IMR-90 (cell line): Measurements from ENCODE around the gene ERG.

ENCODE experiments used
- CHD1 ChIP-seq: IDR thresholded peaks from 2 replicates; pipeline ENCODE4 v1.6.1; 2012; ENCODE audit warnings: low read depth, low read length, improper control_type of control experiment
- MAZ ChIP-seq: IDR thresholded peaks from 2 replicates; pipeline ENCODE4 v1.6.1; 2012; ENCODE audit warnings: low read depth, mild to moderate bottlenecking, low read length, improper control_type of control experiment, moderate library complexity, borderline replicate concordance
- RAD21 ChIP-seq: IDR thresholded peaks from 2 replicates; pipeline ENCODE4 v1.6.1; 2012; ENCODE audit warnings: low read length, improper control_type of control experiment
- RCOR1 ChIP-seq: IDR thresholded peaks from 2 replicates; pipeline ENCODE4 v1.6.1; 2012; ENCODE audit warnings: mild to moderate bottlenecking, low read length, improper control_type of control experiment; ENCODE audit not compliant: insufficient replicate concordance
- TF ChIP-seq, protein P1 (sequence below): conservative IDR thresholded peaks from 2 replicates; pipeline ENCODE4 v1.5.1; 2012; ENCODE audit warnings: mild to moderate bottlenecking, low read depth, low read length, improper control_type of control experiment

DNA sequence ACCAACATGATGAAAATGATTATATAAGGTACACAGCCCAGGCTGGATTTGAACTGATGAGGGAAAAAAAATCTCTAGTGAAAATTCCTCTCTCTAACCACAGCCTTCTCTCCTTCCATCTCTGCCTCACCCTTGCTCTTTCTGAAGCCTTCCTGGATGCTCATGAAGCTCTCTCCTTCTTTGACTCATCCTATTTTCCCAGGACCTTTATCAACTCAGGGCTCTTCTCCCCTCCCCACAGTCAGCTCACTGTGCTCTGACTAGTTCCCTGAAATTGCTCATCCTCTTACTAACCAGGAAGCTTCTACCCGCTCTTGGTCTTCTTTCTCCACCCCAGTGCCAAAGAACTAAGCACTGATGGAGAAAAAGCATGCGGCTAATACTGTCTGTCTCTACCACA lies 46.4 kb upstream of the ERG start:
- no peak for TF ChIP-seq RCOR1
- TF ChIP-seq MAZ = no peak
- no peak for TF ChIP-seq RAD21
- TF ChIP-seq, protein P1, sequence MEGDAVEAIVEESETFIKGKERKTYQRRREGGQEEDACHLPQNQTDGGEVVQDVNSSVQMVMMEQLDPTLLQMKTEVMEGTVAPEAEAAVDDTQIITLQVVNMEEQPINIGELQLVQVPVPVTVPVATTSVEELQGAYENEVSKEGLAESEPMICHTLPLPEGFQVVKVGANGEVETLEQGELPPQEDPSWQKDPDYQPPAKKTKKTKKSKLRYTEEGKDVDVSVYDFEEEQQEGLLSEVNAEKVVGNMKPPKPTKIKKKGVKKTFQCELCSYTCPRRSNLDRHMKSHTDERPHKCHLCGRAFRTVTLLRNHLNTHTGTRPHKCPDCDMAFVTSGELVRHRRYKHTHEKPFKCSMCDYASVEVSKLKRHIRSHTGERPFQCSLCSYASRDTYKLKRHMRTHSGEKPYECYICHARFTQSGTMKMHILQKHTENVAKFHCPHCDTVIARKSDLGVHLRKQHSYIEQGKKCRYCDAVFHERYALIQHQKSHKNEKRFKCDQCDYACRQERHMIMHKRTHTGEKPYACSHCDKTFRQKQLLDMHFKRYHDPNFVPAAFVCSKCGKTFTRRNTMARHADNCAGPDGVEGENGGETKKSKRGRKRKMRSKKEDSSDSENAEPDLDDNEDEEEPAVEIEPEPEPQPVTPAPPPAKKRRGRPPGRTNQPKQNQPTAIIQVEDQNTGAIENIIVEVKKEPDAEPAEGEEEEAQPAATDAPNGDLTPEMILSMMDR = no peak
- no peak for TF ChIP-seq CHD1
